Fibroblast of skin of back (primary cell): ENCODE results near the gene PARD3.

Source experiments
- DNase-seq: peaks from one replicate; pipeline ENCODE4 v3.0.0-alpha.2; 2013

PARD3 gene

DNA sequence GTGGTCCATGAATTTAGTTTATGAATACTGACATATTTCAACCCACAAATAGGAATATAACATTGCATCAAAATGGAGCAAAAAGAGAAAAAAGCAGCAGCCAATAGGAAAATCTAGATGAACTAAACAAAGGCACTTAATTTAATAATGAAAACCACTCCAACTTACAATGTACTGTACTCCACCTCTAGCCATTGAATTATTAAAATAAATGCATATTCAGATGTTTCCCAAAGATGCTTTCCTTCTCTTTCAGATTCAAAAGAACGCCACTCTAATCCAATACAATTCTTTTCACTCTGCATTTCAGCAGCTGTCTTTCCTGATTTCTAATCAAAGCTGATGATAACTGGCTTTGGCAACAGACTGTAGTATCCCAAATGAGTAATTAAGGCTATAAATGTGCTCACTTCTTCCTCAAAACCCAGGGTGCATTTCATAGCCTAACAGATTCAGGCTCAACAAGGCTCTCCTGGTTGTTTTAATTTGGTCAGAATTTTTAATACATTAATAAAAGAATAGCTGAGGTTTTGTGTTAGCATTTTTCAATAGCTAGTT is 577.1 kb downstream of the PARD3 start:
- no peak for DNase-seq

DNA sequence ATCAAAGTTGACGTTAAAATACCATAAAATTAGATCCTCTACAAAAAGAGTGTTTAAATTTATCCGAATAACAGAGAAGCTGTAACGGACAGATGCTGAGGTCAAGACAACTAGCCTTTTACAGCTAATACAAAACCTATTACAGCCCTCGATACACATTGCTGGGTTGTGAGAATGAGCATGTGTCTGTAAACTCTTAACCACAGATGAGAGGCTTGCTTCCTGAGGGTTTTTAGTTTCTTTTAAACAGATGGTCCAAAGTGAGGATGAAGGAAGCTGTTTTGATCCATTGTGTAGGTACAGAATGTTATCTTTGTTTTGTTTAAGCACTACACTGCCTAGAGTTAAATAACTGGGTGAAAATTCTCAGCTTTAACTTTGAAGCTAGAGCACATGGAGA is 578.2 kb downstream of the PARD3 start:
- DNase-seq = no peak

DNA sequence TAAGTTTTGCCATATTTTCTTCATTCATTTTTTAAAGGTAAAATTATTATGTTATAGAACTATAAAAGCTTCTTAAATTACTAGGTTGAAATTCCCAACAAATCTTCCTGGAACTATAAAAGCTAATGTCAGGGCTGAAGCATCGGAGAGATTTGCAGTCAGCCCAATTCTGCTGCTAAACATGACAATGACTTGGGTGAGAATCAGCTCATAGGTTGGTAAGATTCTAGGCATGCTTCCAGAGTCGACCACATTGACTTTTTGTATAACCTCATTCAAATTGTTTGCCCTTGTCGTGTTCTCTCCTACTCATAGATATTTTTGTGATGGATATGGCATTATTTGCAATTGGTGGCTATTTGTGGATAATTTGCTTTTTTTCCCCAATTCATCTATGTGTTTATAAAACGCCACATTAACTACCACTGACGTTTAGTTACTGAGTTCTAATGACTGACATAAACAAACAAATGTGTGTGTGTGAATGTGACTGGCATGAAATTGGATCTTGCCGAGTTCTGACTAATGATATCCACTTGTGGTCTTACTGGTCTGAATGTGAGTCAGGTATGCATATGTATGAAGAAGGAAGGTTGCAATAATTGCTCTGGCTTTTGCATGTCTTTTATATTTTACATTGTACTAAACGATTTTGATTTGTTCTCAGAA is 579.8 kb downstream of the PARD3 start:
- no peak for DNase-seq

DNA sequence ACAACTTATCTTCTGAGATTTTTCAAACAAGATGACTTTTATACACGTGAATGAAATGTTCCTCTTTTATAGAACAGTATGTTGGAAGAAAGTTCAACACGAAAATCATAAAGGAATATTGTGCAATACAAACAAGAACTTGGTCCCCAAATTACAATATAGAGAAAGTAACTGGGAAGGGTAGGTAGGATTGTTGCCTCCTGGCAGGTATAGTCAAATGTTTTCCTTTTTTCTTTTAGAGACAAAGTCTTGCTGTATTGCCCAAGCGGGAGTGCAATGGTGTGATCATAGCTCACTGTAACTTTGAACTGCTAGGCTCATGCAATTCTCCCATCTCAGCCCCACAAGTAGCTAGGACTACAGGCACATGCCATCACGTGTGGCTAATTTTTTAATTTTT is 582.6 kb downstream of the PARD3 start:
- DNase-seq = no peak

DNA sequence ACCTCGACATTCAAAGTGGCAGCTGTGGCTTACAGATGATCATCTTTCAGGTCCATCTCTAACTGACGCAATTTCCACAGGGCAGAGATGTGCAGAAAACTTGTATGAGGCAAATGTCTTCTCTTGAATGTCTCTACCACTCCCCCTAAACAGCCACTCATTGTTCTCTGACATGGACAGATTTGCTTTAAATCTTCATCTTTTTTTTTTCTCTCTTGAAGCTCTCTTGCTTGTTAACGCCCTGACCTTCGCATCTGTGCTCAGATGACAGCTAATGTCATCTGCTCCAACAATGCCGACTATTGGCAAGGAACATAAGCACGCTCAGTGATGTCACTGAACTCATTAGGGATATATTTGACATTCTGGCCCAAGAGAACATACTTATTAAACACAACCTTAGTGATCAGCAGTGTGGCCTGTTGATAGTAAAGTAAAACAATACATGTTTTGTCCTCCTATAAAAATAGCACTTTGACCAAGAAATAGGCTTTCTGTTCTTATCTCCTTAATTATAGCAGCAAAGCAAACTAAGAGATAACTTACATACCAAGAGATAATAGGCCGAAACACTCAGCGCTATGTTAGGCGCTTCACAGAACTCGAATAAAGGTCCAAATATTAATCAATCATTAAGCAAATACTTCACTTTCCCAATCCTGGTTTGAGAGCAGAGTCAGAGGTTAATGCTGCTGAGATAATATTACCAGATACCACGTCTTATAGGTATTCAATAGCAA is 583.5 kb downstream of the PARD3 start:
- DNase-seq = no peak

DNA sequence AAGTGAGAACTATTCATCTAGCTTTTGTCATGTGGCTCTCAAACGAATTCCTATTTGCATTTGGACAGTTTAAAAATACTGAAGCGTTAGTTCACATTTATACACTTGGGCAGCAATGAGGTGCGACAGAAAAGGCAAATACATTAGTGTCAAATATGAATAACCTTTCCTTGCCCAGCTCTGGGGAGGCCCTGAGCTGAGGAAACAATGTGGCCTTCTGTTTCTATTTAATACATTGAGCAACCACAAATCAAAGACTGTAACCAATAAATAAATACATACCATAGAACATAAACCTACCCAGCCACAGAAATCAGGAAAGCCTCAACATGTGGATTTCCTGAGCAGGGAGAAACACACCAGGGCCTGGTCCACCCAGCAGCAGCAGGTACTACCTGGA is 585.2 kb downstream of the PARD3 start:
- no peak for DNase-seq

DNA sequence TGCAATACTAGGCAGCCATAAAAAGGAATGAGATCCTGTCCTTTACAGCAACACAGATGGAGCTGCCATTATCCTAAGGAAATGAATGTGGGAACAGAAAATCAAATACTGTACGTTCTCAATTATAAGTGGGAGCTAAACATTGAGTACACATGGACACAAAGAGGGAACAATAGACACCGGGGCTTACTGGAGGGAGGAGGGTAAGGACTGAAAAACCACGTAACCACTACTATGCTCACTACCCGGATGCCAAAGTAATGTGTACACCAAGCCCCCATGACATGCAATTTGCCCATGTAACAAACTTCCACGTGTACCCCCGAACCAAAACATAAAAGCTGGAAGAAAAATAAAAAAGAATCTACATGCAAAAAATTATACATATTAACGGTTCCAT is 587.0 kb downstream of the PARD3 start:
- no peak for DNase-seq

DNA sequence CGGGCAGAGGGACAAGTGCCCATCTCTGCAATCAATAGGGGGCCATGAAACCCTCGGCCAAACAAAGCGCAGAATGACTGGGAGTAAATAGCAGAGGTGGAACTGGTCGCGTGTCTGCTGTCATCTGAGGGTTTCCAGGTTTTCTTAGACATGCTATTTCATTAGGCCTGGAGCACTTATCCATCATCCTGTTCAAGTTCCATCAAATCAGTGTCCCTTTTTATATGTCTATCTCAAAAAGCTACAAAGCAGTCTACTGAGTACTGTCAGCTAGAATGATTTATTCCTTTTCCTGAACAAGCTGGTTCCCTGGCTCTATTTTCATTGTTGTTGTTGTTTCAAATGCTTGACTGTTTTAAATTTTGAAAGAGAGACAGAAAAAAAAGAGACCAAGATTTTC is 590.5 kb downstream of the PARD3 start:
- no peak for DNase-seq

DNA sequence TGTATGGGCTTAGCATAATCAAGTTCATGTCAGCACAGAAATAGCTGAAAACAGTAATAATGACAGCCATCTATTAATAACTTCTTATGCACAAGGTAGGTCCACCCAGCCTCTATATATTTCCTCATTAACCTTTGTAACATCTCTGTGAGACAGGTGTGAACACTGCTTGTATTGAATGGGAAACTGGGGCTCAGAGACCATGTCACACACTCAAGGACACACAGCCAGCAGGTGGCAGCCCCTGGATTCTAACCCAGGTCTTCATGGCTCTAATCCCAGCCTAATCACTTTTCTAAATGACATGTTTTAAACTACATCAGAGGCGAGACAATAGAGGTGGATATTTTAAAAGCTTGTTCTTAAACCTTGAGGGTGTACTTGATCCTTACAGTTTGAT is 591.4 kb downstream of the PARD3 start:
- no peak for DNase-seq

DNA sequence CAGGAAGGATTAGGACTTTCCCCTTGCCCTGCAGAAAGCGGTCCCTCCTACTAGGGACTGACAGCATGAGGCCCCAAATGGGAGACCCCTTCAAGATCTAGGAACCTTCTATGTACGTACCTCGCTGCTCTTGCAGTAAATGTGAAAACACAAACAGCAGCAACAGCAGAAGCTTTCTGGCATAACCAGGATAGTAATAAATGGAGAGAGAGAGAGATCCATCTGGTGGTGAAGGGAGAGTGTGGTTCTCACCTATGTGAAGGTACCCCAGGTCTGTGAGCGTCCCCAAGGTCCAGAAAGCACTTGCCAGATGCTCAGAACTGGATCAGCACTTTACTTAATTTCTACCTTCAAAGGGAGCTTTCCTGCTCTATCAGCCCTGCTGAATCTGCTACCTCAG is 592.7 kb downstream of the PARD3 start:
- DNase-seq = no peak

DNA sequence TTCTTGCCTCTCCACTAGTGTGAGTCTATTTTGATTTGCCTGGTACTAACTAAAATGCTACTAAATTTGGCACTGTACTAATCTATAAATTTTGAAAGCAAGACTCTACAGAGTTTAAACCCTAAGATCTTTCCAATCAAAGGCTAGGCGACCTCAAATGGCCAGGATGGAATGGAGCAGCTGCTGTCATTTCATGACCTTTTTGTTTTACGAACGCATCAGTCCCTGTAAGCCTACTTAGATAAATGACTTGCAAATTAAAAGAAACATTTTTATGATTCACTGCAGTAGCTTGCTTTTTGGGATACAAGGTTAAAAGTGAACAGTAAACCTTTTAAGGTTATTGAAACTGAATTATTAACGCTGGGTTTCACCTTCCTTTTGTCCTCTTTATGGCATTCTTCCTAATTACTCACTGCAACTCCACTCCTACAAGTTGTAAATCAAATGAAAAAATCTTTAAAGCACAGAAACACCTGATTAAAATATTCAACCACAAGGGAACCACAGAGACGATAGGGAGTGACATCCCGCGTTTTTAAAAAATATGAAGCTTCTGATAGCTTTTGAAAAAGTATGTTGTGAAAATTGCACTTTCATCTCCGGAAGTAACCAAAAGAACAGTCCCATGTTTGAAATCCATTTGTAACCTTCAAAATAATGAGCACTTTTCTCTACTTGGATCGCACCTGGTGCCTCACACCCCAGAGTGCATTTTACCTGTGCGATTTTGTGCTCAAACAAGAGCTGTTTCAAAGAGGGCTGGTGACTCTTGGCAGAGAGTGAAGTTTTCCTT is 595.1 kb downstream of the PARD3 start:
- DNase-seq = no peak

DNA sequence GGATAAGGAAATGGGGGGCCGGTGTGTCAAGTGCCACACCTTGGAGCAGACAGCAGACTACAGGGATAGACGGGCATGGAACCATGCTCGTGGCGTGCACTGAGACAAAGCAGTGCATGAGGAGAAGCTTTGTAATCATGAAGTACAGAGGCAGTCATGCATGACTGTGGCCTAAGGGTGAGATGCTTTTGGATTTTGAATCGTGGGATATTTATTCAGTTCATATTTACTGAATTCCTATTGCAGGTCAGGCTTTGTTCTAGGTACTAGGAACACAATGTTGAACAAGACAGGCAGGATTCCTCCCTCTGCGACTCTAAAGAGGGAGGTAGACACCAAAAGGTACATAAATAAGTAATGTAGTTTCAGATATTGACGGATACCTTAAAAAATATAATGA is 597.6 kb downstream of the PARD3 start:
- no peak for DNase-seq

DNA sequence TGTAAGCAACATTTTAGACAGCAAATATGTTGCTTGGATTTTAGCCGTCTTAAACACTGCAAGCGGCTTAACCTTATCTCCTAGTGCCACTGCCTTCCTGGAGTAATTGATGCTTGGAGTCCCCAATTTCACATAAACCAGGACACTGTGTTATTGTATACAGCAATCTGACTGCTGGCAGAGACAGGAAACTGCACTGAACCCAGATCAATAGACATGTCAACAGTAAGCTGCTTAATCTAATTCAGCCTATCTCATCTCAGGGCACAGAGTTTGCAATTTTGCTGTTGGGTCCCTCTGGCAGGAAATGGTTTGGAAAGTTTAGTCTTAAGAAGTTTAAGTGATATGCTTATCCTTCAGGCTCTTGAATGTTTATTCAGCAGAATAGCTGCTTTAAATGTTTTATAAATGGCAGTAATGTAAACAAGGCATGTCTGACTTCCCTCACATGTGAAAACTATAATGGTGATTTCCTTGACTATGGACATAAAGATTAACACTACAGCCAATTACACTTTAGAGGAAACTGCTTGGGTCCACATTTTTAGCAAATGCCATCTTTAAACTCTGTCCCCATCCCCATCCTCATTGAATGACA is 598.6 kb downstream of the PARD3 start:
- DNase-seq = no peak

DNA sequence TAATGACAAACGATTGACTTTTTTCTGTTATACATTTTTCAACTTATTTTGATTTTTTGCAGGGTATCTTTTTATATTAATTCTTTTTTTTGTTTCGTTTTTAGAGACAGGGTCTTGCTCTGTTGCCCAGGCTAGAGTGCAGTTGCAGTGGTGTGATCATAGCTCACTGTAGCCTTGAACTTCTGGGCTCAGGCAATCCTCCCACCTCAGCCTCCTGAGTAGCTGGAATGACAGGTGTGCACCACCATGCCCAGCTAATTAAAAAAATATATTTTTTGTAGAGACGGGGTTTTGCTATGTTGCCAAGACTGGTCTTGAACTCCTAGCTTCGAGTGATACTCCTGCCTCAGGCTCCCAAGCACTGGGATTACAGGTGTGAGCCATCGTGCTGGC is 601.3 kb downstream of the PARD3 start:
- no peak for DNase-seq

DNA sequence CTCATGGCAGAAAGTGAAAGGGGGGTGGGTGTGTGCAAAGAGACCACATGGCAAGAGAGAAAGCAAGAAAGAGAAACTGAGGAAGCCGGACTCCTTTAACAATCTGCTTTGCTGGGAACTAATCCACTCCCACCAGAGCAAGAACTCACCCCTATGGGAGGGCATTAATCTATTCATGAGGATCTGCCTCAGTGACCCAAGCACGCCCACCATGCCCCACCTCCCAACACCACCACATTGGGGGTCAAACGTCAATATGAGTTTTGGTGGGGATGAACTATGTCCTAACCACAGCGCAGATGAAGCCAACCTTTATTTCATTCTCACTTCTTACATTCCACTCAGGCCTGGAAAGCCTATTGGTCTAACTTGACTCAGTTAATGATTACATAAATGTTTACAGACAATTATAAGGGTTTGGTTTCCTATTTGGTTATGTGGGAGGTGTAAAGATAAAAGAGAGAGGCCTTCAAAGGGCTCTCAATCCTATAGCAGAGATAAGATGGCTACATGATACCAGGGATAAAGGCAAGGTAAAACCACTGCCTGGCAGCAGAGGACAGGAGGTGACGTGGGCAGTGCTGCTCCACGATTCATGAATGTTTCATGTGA is 601.8 kb downstream of the PARD3 start:
- no peak for DNase-seq

DNA sequence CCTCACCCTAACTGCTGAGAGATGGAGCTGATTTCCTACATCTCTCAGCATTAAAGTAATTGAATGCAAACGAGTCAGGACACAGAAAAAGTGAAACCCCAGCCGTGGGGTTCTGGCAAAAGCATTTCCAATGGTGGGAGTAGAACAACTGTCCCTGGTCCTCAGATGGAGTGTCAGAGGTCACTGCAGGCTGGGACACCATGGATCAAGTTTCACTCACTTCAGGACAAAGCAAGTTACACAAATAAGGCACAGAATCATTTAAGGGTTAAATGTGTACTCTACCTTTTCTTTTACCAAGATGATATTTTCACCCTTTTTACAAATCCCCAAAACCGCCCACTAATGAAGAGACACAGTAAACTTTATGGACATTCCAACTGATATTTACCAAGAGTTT is 607.8 kb downstream of the PARD3 start:
- no peak for DNase-seq

DNA sequence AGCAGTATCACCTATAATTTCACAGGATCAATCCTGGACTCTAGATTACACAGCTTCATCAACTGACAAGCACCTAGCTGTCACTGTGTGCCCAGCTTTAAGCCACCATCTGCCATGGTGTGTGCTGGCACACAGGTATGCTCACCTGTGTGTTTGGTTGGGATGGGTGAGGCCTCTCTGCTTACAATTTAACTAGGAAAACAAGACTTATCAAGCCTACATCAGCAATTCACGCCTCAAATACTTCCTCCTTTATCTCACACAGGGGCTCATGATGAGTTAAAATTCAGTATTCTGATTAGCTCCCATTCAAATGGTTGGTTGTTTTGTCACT is 608.2 kb downstream of the PARD3 start:
- no peak for DNase-seq

DNA sequence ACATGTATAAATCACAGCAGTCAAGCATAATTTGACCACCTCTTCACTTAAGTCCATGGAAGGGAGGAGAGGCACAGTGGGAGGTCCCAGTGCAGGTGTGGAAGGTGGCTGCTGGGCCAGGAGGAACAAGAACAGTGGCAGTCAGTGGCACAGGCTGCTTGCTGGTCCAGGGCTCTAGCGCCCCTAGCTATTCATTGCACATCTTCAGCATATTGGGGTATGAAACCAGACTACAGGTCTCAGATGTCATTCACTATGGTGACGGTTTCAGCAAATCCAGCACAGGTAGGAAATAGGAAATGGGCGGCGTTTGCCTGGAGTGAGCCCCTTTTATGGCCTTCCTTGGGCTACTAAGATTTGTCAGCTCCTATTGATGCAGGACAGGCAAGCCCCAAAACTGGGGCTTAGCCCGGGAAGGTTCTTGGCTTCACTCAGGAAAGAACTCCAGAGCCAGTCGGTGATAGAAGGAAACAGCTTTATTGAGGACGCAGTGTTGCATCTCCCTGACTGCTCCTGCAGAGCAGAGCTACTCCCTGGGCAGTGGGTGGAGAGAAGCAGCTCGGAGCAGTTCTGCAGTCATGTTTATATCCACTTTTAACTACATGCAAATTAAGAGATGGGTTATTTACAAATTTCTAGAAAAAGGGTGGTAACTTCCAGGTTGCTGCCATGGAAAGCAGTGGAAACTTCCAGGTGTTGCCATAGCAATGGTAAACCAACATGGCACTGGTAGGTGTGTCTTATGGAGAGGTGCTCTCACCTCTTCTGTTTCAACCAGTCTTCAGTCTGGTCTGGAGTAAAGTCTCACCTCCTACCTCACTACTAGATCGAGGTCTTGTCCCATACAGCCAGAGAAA is 608.8 kb downstream of the PARD3 start:
- DNase-seq = no peak

DNA sequence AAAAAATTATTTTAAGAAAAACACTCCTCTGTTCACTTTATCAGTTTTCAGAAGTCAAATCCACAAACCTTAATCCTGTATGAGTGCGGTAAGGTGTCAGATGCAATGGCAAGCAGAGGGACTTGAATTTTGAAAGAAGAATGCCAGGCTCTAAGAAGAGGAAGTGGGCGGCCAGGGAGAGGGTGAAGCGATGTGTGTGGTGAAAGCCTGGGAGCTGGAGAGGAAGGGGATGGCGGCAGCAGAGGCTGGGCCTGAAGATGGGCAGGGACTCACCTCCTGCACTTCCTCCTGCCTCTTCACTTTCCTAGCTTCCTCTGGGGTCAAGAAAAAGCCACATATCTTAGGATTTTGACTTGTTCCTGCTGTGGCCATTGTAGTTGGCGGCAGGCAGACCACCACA is 609.6 kb downstream of the PARD3 start:
- no peak for DNase-seq

DNA sequence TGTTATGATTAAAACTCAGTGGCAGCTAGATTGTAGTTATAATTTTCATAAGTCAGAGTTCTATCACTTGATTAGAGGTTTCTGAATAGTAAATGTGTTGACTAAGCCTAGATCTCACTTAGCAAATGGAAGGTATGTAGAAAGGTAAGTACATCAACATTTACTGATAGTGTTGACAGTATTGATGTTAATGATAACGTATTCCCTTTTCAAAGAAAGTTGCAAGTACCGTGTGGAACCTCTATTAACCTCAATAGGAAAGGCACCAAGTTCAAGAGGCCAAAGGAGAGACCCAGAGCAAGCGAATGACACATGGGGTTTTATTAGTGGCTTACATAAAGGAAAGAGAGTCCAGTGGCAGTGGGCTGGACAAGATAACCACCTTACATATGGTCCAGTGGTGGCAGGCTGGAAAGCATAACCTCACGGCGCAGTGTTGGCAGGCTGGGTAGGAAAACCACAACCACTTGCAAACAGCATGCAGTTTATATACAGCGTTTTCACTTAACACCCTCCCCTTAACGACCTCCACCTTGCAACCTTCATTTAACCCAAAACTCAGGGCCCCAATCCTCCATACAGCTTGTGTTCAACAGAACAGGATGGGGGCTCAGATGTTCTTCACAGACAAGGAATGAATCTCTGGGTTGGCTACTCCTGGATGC is 611.0 kb downstream of the PARD3 start:
- DNase-seq = no peak

DNA sequence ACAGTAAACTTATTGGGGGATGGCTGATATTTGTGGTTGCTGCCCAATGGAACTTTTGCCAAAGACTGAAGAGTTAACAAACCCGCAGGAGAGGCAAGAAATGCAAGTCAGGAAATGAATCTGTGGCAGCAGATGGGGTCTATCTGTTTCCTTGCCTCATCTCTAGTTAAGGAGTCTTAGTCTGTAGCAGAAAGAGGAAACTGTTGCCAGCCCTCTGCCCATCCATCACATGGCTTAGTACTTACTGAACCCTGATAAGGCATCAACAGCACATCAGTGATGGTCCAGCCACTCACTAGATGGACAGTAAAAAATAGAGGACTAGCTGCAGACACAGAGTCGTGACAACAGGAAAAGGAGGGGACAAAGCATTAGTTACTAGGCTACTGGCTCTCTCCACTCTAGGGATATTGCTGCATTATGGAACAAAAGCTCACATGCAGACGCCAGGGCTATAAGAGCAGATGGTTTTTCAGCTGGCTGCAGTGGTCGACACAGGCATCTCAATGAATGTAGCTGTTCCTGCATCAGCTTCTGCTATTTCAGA is 614.7 kb downstream of the PARD3 start:
- no peak for DNase-seq
